GM19099 (cell line): Measurements from ENCODE around the gene PDE2A.

Source experiments
- POLR2A ChIP-seq: IDR thresholded peaks from 3 replicates; pipeline ENCODE4 v1.6.1; 2011; ENCODE audit warnings: low read depth; ENCODE audit not compliant: insufficient read length; ENCODE audit errors: extremely low read depth

Gene PDE2A

GRCh38 chr11:72673943-72674828 lies at the start of gene PDE2A:
TSS of gene PDE2A (minus strand) at chr11:72674422. CDS start at chr11:72674207, 215 bp downstream.
- no peak for TF ChIP-seq POLR2A

- no peak for TF ChIP-seq POLR2A
These were observed 49.3 kb upstream of the PDE2A start for GRCh38 chr11:72723508-72723907.

GRCh38 chr11:72722050-72722748 lies 48.0 kb upstream of the PDE2A start:
- peak; percentile 78 for TF ChIP-seq POLR2A

GRCh38 chr11:72721689-72722049 lies 47.4 kb upstream of the PDE2A start:
- no peak for TF ChIP-seq POLR2A

GRCh38 chr11:72721276-72721675 lies 47.1 kb upstream of the PDE2A start:
- TF ChIP-seq POLR2A: no peak

GRCh38 chr11:72720784-72721183 lies 46.6 kb upstream of the PDE2A start:
- no peak for TF ChIP-seq POLR2A

- TF ChIP-seq POLR2A: no peak
These were observed 45.8 kb upstream of the PDE2A start for GRCh38 chr11:72720047-72720446.

- no peak for TF ChIP-seq POLR2A
These were observed 45.3 kb upstream of the PDE2A start for GRCh38 chr11:72719551-72719950.

GRCh38 chr11:72719144-72719543 lies 44.9 kb upstream of the PDE2A start:
- no peak for TF ChIP-seq POLR2A

GRCh38 chr11:72718101-72718501 lies 43.9 kb upstream of the PDE2A start:
- TF ChIP-seq POLR2A: no peak

- TF ChIP-seq POLR2A: no peak
These were observed 42.7 kb upstream of the PDE2A start for GRCh38 chr11:72716788-72717435.

GRCh38 chr11:72716290-72716689 lies 42.1 kb upstream of the PDE2A start:
- no peak for TF ChIP-seq POLR2A

GRCh38 chr11:72712841-72713240 lies 38.6 kb upstream of the PDE2A start:
- no peak for TF ChIP-seq POLR2A

GRCh38 chr11:72712168-72712751 lies 38.0 kb upstream of the PDE2A start:
- no peak for TF ChIP-seq POLR2A

GRCh38 chr11:72711141-72711540 lies 36.9 kb upstream of the PDE2A start:
- TF ChIP-seq POLR2A: no peak
